A673 (cell line): ENCODE results near the gene CCDC12. TPM values are rescaled to one million over a fixed set of nuclear protein-coding genes. Genes with fewer than 3 reads are reported as not detected.

Experiments used
- BruUV-seq: library from RNA; stranded (reverse); fragments of 400-500 nt; replicated peaks from 2 replicates; lab custom pipeline; 2021; lab: Mats Ljungman, UMichigan
- CTCF ChIA-PET: fragments of 300-600 bp; sonication (Branson Sonifier 250); formaldehyde crosslinking; loops from one replicate; lab custom pipeline; 2022; ENCODE audit warnings: antibody characterized with exemption; lab: Charles Lee
- POLR2A ChIA-PET: fragments of 300-600 bp; sonication (Branson Sonifier 250); formaldehyde crosslinking; loops from one replicate; lab custom pipeline; 2022; ENCODE audit warnings: antibody characterized with exemption; ENCODE audit not compliant: low non-redundant PET; lab: Charles Lee
- DNase-seq: peaks from one replicate; pipeline ENCODE4 v3.0.0-alpha.2; 2015; ENCODE audit warnings: low spot score
- H3K27ac ChIP-seq: fragments of 200-600 bp; sonication (generic); 2 replicates; pipeline ENCODE4 v1.5.1; 2016; ENCODE audit warnings: mixed run types, low read depth, mild to moderate bottlenecking, mixed read lengths, antibody characterized with exemption, low read length; ENCODE audit not compliant: poor library complexity, severe bottlenecking
- H3K27me3 ChIP-seq: fragments of 200-600 bp; sonication (generic); replicated peaks from 2 replicates; pipeline ENCODE4 v1.6.1; 2017; ENCODE audit warnings: mixed run types, low read depth, mild to moderate bottlenecking, mixed read lengths, antibody characterized with exemption, low read length; ENCODE audit not compliant: insufficient read depth, poor library complexity
- H3K36me3 ChIP-seq: fragments of 200-600 bp; sonication (generic); 2 replicates; pipeline ENCODE4 v1.6.1; 2016; ENCODE audit warnings: mixed run types, mild to moderate bottlenecking, mixed read lengths, antibody characterized with exemption, low read length; ENCODE audit not compliant: insufficient read depth, poor library complexity, severe bottlenecking
- H3K4me1 ChIP-seq: fragments of 200-600 bp; sonication (generic); 2 replicates; pipeline ENCODE4 v1.6.1; 2017; ENCODE audit warnings: mixed run types, mild to moderate bottlenecking, mixed read lengths, antibody characterized with exemption, low read length; ENCODE audit not compliant: insufficient read depth, poor library complexity, severe bottlenecking
- H3K4me3 ChIP-seq: fragments of 200-600 bp; sonication (generic); 2 replicates; pipeline ENCODE4 v1.5.1; 2016; ENCODE audit warnings: low read depth, mixed run types, mild to moderate bottlenecking, mixed read lengths, low read length; ENCODE audit not compliant: poor library complexity, severe bottlenecking
- H3K9me3 ChIP-seq: fragments of 200-600 bp; sonication (generic); 2 replicates; pipeline ENCODE4 v1.6.1; 2016; ENCODE audit warnings: mixed run types, low read depth, mild to moderate bottlenecking, mixed read lengths, antibody characterized with exemption, low read length; ENCODE audit not compliant: poor library complexity, severe bottlenecking
- CTCF ChIP-seq: fragments of 300-800, 200-600 bp; sonication (generic); conservative IDR thresholded peaks from 2 replicates; pipeline ENCODE4 v1.5.1; 2017; ENCODE audit warnings: low read depth, mild to moderate bottlenecking, antibody characterized with exemption, low read length, moderate library complexity, mixed read lengths
- EZH2 ChIP-seq: fragments of 200-600 bp; sonication (generic); IDR thresholded peaks from 2 replicates; pipeline ENCODE4 v1.6.1; 2017; ENCODE audit warnings: borderline replicate concordance, low read depth, mild to moderate bottlenecking, mixed read lengths, antibody characterized with exemption, low read length; ENCODE audit not compliant: poor library complexity, severe bottlenecking
- intact Hi-C: fragments of 100-400 bp; cut with micrococcal nuclease; formaldehyde crosslinking; loops from one replicate; pipeline ENCODE4 v1.10.0; 2022; ENCODE audit not compliant: unreplicated experiment
- total RNA-seq: library from RNA; stranded (reverse); gene quantifications from 2 replicates; pipeline ENCODE4 v1.2.3, GENCODE V29; 2021

The CCDC12 gene
- total RNA-seq, 1 experiment from 2014 or later, result 28.2 TPM

- H3K9me3 ChIP-seq, result no peaks in the 10 kb centered on the region
- no TSS peak for BruUV-seq
- TF ChIP-seq EZH2 (no peak), CTCF (no peak)
- peaks cover 8% of the 10 kb centered on the region for H3K4me1 ChIP-seq
- intact Hi-C loops, result no loop called here
- no peak overlapping the region for H3K27ac ChIP-seq
- no peaks in the 10 kb centered on the region for H3K27me3 ChIP-seq
- H3K36me3 ChIP-seq, result peaks cover 20% of the 10 kb centered on the region
- ChIA-PET POLR2A (no interaction called here), CTCF (no interaction called here)
- H3K4me3 ChIP-seq, result no peak overlapping the region
- DNase-seq, result no peak
These were observed 60.3 kb downstream of the CCDC12 start for GRCh38 chr3:46916278-46916677.

GRCh38 chr3:46915297-46915822 lies 61.2 kb downstream of the CCDC12 start:
- Histone ChIP-seq H3K9me3 (no peaks in the 10 kb centered on the region), H3K4me1 (peaks cover 8% of the 10 kb centered on the region), H3K36me3 (peaks cover 20% of the 10 kb centered on the region), H3K27me3 (no peaks in the 10 kb centered on the region), H3K27ac (no peak overlapping the region), H3K4me3 (no peak overlapping the region)
- ChIA-PET POLR2A (no interaction called here), CTCF (interaction anchor here (0.6 kb wide), 1 partner anchor 56 kb away, joined by 3 read pairs; no protein-coding TSS in a partner anchor)
- no TSS peak for BruUV-seq
- DNase-seq, result no peak
- TF ChIP-seq CTCF, result no peak
- no peak for TF ChIP-seq EZH2
- intact Hi-C loops, result no loop called here

GRCh38 chr3:46914849-46915248 lies 61.7 kb downstream of the CCDC12 start:
- no TSS peak for BruUV-seq
- no peaks in the 10 kb centered on the region for H3K27me3 ChIP-seq
- ChIA-PET CTCF (interaction anchor here (0.6 kb wide), 1 partner anchor 56 kb away, joined by 3 read pairs; no protein-coding TSS in a partner anchor), POLR2A (no interaction called here)
- TF ChIP-seq CTCF, result no peak
- TF ChIP-seq EZH2, result no peak
- peaks cover 8% of the 10 kb centered on the region for H3K4me1 ChIP-seq
- no peak for DNase-seq
- no peak overlapping the region for H3K4me3 ChIP-seq
- no peak overlapping the region for H3K27ac ChIP-seq
- no peaks in the 10 kb centered on the region for H3K9me3 ChIP-seq
- H3K36me3 ChIP-seq, result peaks cover 20% of the 10 kb centered on the region
- intact Hi-C loops, result no loop called here
